Measurements from ENCODE around the gene CTF1.

- no peak for TF ChIP-seq RAD21 (IDR thresholded peaks at IDR 0.05)
- TF ChIP-seq CTCF (IDR thresholded peaks at IDR 0.05; ENCODE audit: low read depth, low read length, missing input control) = no peak
- TF ChIP-seq ZBTB33 (IDR thresholded peaks at IDR 0.05) = no peak
- no peak for TF ChIP-seq RXRA (IDR thresholded peaks at IDR 0.05)
- no peak for TF ChIP-seq YY1 (IDR thresholded peaks at IDR 0.05)
- no peak for TF ChIP-seq GABPA (IDR thresholded peaks at IDR 0.05 in 1 of 2, conservative IDR thresholded peaks at IDR 0.05 in 1 of 2)
- no peak for TF ChIP-seq TAF1 (conservative IDR thresholded peaks at IDR 0.05)
- no peak for TF ChIP-seq FOXA1 (IDR thresholded peaks at IDR 0.05)
- TF ChIP-seq MAX (IDR thresholded peaks at IDR 0.05) = no peak
- no peak for TF ChIP-seq ATF3 (IDR thresholded peaks at IDR 0.05)
- no peak for TF ChIP-seq SP1 (IDR thresholded peaks at IDR 0.05)
- TF ChIP-seq EGR1 (IDR thresholded peaks at IDR 0.05; ENCODE audit: low read depth in 2 of 2) = no peak
- TF ChIP-seq HNF4A (conservative IDR thresholded peaks at IDR 0.05) = no peak
- TF ChIP-seq REST (IDR thresholded peaks at IDR 0.05) = no peak
Observed at GRCh38 chr16:30853758-30854157, 42.7 kb upstream of the CTF1 start.
